ENCODE results near the gene DCDC2C.
"Not testable (repeated sequence)": the region's sequence is repeated elsewhere in the genome, so short reads cannot be mapped to it uniquely, and the experiment has no call there.

- not testable (repeated sequence) for TF ChIP-seq CTCF (IDR thresholded peaks at IDR 0.05 in 8 of 11, conservative IDR thresholded peaks at IDR 0.05 in 3 of 11); POLR2AphosphoS5 (IDR thresholded peaks at IDR 0.05); POLR2A (IDR thresholded peaks at IDR 0.05)
Measured at GRCh38 chr2:3817144-3817543, 113.8 kb downstream of the DCDC2C start.

Measured in spleen (tissue), 7 donors.